OCI-M2 (cell line): Measurements from ENCODE around the gene URI1.
"Not testable (repeated sequence)": the region's sequence is repeated elsewhere in the genome, so short reads cannot be mapped to it uniquely, and the experiment has no call there.

Experiments used
- DNase-seq: peaks from one replicate; lab custom pipeline; 2025; ENCODE audit not compliant: unreplicated experiment; lab: John Stamatoyannopoulos, UW

URI1 gene

DNA sequence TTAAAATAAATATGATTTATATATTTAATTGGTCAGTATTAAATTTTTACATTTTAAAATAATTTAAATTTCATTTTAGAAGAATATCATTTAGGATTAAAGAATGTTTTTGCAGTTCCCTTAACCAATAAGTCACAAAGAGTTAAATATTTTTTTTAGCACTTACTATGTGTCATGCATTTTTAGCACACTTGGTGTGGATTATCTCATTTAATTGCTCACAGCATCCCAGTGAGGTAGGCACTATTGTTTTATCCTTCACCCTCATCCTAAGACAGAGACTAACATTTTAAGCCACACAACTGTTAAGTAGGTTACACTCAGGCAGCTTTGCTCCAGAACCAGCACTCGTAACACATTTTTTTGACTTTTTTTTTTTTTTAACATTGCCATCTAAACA lies 78.2 kb downstream of the URI1 start:
- DNase-seq, result no peak

GRCh38 chr19:30022659-30023058 lies 80.6 kb downstream of the URI1 start:
- DNase-seq, result no peak

GRCh38 chr19:30023330-30023729 lies 81.3 kb downstream of the URI1 start:
- no peak for DNase-seq

- no peak for DNase-seq
These were observed 82.1 kb downstream of the URI1 start for GRCh38 chr19:30024091-30024490.

- DNase-seq, result no peak
These were observed 84.9 kb downstream of the URI1 start for GRCh38 chr19:30026933-30027332.

DNA sequence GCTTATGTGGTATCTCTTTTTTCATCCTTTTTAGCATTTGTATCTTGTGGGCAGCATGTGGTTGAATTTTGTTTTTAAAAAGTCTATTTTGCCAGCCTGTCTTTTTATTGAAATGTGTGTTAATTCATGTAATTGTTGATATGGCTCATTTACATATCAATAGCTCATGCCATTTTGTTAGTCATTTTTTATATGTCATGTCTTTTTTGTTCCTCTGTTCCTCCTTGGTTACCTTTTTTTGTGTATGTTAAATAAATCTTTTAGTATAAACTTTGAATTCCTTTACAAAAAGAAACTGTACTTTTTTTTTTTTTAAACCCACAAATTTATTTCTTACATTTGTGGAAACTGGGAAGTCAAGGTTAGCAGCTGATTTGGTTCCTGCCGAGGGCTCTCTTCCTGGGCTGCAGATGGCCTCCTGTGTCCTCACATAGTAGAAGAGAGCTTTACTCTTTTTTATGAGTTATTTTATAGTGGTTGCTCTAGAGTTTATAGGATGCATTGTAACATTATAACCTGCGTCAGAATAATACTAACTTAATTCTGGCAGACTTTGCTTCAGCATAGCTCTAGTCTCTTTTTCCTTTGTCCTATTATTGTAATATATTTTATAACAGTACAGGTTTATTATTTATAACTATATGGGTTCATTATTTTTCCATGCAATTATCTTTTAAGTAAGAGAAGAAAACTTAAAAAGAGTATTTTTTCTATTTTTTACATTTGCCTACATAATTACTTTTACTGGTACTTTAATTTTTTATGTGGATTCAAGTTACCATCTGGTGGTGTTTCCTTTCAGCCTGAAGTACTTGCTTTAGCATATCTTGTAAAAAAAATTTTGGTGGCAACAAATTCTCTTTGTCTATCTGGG lies 86.3 kb downstream of the URI1 start:
- no peak for DNase-seq

DNA sequence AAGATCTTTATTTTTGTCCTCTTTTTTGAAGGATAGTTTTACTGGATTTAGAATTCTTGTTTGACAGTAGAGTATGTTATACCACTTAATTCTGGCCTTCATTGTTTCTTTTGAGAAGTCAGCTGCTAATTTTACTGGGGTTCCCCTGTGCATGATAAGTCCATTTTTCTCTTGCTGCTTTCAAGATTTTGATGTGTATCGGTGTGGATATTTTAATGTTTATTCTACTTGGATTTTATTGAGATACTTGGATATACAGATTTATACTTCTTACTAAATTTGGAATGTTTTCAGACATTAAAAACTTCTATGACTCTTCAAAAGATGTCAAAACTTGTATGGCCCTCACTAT lies 86.9 kb downstream of the URI1 start:
- DNase-seq, result no peak

DNA sequence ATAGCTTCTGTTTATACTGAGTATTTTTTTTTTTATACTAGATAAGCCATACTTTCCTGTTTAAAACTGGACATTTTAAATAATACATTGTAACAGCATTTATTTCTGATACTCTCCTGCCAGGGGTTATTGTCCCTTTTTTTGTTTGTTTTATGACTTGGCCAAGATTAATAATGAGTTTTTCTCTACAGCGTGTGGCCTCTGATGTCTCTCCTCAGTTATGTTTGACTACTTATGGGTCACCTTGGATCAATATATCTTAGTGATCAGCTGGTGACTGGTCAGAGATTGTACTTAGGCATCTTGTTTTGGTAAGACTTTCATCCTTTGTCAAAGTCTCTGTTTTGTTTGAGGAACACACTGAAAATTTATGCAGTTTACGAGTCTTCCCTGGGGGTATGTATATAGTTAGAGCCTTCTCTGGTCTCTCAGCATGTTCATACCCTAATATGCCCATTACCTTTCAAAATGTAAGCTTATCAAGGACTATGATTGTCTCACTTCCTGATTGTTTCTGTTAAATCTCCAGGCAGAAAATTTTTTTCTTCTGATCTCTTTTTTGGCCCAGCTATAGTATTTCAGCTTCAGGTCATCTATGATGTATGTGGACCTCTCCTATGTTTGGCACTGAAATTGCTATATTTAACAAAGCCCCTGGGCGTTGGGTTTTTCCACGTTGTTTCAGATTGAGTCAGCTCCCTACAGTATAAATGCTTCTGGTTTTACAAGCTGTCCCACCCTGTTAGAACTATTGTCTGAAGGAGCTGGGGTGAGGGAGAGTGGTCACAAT lies 87.9 kb downstream of the URI1 start:
- no peak for DNase-seq

DNA sequence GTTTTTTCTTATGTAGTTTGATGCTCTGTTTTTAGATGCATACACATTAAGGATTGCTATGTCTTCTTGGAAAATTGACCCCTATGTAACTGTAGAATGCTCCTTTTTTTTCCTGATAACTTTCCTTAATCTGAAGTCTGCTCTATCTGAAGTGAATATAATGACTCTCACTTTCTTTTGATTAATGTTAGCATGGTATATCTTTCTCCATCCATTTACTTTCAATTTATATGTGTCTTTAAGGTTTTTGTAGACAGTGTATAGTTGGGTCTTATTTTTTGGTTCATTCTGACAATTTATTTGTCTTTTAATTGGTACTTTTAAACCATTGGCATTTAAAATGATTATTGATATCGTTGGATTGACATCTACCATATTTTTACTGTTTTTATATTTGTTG lies 92.3 kb downstream of the URI1 start:
- DNase-seq, result no peak

DNA sequence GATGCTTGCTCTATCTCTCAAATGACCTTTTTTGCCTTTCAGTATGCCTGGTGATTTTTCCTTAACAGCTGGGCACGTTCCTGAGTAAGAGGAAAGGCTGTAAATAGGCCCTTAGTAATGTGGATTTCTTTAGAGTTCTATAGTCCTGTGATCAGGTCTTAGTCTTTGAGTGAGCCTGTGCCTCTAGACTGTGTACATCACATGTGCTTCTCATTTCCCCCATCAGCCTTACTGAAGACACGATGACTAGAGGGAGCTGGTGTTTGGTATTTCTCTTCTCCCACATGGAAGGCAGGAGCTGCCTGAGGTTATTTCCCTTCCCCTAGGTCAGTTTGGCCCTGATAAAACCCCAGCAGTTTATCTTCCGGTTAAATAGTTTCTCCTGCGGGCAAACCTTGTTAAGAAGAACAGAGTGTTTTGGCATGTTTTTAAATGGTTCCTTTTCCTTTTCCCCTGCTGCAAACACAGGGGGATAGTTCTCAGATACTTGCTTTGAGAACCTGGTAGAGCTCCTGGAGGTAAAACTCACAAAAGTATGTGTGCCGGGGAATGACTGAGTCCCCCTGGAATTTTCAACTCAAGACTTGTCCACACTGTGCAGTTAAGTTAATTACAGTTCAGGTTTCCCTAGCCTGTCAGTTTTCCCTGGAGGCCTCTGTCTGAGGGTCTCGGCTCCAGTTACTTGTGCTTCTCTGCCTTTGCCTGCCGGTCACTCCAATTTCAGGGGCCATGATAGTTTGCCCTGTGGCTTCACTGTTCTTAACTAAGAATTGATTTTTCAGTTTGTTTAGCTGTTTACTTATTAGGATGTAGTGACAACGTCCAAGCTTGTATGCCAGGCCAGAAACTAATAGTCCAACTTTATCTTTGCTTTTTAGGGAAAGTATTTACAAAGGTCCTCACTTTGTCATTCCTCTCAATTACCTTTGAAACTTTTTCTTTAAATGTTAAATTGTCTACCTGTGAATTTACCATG lies 94.4 kb downstream of the URI1 start:
- DNase-seq, result no peak

GRCh38 chr19:30037835-30038234 lies 95.8 kb downstream of the URI1 start:
- no peak for DNase-seq

- DNase-seq, result not testable (repeated sequence)
These were observed 99.9 kb downstream of the URI1 start for GRCh38 chr19:30041931-30042330.

DNA sequence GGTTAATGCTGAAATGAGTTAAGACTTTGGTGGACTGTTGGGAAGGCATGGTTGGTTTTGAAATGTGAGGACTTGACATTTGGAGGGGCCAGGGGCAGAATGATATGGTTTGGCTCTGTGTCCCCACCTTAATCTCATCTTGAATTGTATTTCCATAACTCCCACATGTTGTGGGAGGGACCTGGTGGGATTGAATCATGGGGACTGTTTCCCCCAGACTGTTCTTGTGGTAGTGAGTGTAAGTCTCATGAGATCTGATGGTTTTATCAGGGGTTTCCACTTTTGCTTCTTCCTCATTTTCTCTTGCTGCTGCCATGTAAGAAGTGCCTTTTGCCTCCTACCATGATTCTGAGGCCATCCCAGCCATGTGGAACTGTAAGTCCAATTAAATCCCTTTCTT lies 101.0 kb downstream of the URI1 start:
- not testable (repeated sequence) for DNase-seq

DNA sequence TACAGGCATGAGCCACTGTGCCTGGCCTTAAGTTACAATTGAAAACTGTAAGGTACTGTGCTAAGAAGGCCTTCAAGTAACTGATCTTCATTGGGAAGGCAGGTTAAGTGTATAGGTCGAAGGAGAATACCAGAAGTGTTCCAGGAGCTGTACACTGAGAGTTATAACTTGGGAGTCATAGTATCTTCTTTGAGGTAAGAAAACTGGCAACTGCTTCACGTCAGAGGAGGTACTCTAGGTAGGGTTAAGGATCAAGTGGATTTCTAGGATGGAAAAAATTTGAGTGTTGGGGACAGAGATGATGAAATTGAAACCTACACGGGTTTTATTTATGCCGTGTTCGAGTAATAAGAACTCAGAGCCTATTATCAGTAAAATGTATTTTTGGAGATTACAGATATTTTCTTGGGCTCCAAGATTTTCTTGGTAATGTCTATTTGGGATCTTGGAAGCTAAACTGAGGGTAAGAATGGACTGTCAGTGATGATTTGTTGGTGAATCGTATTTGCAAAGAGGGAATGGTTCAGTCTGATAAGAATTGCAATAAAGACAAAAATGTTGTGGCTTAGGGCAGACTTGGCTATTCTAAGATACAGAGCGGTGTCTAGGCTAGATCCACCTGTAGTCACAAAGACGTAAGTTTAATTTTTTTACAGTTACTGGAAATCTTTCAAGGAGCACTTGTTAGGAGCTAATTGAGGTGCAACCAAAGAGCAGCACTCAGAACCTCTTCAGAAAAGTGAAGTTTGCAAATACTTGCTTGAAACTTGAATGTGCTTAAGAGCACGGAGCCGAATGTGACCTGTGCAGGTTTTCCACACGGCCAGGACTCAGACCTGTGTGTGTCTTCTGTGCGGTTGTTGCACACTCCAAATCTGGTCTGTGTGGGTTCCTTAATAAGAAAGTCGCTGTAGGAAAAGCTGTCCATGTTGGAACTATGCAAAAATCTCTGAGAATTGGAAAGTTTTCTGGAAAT lies 102.5 kb downstream of the URI1 start:
- no peak for DNase-seq

DNA sequence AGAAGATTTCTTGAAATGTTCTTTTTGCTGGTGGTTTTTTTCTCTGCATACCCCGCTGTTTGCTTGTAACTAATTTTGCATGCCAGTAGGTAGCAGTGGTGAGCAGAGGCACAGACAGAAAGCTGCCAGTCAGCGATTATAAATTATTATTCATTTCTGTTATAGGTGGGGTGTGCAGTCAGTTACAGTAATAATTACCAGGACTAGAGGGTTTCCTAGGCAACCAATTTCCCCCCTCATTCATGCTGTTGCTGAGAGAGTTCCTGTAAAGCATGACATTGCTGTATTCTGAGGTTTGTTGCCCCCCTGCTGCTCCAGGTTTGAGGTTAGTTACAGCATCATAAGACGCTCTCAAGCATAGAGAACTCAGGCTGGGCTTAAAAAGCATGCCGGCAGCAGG lies 104.5 kb downstream of the URI1 start:
- DNase-seq, result no peak

DNA sequence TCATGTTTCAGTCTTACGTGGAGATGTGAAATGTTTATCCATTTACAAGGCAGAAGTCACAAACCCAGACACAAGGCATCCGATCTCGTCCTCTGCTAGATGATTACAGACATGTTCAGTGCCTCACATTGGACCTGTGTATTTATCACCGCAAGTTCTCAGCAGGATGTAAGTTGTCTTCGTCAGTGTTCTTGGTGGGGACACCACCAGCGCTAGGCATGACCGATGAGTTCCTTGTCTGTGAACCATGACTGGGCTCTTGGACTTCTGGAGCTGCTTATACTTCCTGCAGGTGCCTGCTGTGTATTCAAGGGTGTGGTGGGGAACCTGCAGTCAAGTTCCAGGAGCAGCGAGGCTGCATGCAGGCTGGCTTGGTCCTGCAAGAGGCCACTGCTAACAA lies 105.4 kb downstream of the URI1 start:
- DNase-seq, result no peak

GRCh38 chr19:30049226-30049625 lies 107.2 kb downstream of the URI1 start:
- DNase-seq, result no peak

DNA sequence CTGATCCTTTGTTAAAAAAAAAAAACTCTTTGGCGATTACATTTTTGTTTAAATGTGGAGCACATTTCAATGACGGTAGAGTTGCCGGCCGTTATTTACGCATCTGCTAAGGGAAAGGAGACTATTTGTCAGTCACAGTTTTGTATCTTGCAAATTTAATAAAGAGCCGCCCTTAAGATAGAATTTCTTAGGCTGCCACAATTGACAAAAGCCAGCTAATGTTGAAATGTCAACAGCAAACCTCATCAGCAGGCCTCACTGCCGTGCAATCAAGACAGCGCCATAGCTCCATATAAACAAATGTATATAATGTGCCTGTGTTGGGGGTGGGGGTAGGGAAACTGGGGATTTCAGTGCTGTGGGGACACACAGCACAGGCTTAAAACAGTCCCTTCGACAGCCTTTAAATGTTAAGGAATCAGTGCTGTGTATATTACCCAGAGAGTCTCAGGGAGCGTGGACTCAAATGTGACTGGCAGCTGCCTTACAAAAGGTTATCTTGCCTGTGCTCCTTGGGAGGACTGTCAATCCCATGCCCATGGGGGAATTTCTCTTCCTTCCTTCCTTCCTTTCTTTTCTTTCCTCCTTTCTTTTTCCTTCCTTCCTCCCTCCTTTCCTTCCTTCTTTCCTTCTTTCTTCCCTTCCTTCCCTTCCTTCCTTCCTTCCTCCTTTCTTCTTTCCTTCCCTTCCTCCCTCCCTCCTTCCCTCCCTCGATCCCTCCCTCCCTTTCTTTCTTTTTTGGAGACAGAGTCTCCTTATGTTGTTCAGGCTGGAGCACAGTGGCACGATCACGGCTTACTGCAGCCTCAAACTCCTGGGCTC lies 108.0 kb downstream of the URI1 start:
- no peak for DNase-seq
